ENCODE data around the gene CASQ2.

The CASQ2 gene

GRCh38 chr1:115727706-115728249 lies 40.7 kb downstream of the CASQ2 start:
- DNase-seq: peak; percentile 96 to 98

- no peak for DNase-seq
Measured at GRCh38 chr1:115726570-115726969, 41.9 kb downstream of the CASQ2 start.

DNA sequence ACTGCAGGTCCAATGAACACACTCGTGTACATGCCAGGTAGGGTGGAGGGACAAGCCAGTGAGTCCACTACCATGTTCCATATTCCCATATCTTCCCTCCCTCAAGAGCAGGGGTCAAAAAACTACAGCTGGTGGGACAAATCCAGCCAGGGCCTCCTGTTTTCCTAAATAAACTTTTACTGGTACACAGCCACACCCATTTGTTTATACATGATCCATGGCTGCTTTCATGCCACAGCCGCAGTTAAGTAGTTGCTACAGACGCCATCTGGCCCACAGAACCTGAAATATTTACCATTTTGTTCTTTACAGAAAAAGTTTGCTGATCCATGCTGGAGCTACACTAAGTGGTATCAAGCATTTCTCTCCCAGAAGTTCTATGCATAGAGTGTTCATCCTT lies 42.4 kb downstream of the CASQ2 start:
- DNase-seq: no peak

DNA sequence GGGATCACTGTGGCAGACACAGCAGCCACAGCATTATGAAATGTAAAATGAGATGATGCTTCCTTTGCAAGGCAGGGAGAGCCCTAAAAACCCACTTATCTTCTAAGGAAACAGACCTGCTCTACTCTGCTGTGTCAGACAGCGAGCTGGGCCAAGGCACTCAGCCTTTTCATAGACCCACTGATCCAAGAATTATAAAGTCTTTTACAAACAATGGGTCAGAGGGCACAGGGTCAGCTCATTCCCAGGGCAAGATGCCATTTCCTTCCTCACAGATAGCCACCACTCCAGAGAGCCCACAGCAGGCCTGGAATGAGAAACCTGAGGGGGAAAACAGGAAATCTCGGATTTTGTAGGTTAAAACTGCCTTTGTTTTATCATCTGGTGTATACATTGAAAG lies 42.9 kb downstream of the CASQ2 start:
- DNase-seq: no peak

- no peak for DNase-seq
Measured at GRCh38 chr1:115723756-115724155, 44.8 kb downstream of the CASQ2 start.

GRCh38 chr1:115722221-115722620 lies 46.3 kb downstream of the CASQ2 start:
- DNase-seq: no peak

DNA sequence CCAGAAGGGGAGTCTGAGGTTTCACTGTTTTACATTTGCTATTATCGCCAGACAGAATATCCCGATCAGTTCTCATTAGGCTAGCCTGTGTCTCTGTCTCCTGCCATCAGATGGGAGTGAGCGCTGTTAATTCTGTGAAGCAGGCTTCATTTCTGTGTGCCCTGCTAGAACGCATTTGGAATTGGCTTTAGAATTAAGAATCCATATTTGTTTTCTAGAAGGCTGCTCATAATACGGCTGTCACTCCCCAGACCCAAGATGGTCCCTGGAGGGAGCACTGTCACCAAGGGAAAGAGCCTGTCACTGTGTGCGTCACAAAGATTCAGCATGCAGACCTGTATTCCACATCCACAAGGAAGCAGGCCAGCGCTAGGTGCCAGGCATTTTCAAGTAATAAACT lies 49.2 kb downstream of the CASQ2 start:
- DNase-seq: no peak

DNA sequence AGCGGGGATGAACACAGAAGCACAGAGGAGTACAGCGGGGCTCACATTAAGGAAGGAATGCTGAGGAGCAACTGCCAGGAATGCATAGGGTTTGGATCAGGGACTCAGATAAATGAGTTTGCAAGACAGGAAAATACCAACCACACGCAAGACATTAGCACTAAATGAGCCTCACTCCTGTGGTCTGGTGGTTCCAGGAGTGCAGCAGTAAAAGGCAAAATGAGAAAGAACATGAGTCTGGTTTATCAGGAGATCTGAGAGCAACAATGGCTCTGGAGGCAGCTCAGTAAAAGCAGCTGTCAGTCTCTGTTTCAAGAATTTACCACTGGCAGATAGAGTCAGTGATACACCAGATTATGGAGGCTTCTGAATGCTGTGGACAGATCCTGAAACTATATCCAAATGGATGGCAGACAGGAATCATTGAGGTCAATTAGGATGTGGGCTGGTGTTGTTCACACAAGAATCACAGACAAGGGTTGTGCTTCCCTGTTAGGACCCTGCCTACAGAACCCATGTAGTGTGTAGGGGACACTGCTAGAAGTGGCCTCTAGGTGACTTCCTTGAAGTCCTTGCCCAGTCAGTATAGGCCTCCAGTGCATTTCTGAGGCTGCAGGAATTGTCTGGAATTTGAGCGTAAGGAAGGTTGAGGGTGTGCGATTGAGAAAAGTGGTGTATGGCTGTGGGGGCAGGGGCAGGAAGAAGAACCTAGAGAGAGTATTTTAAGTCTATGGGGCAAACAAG lies 50.3 kb downstream of the CASQ2 start:
- DNase-seq: no peak

GRCh38 chr1:115717541-115717940 lies 51.0 kb downstream of the CASQ2 start:
- DNase-seq: peak in 1 of 2 donors; percentile 27

DNA sequence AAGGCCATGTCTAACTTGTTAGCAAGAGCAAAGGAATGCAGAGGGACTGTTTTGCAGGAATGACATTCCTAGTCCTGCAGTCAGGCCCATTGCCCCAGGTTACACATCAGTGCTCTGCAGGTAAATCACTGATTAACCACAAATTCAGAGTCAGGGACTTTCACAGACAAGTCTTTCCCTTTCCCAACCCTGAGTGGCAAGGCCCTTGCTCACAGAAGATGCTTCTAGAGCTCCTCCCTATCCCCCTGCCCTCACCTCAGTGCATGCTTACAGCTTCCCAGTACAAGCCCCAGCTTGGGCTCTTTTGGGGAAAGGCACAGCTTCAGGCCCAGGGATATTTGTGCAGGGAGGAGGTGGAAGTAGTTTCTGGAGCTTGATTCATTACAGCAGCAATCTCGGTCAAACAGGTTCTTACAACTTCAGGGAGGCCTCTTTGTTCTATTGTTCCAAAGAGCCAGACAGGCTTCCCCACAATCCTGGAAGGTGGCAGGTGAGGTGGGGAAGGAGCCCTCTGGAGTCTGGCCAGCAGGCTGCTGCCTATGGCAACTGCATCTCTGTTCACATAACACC lies 53.9 kb downstream of the CASQ2 start:
- DNase-seq: no peak

- DNase-seq: no peak
Measured at GRCh38 chr1:115713906-115714305, 54.6 kb downstream of the CASQ2 start.

GRCh38 chr1:115712911-115713609 lies 55.5 kb downstream of the CASQ2 start:
- no peak for DNase-seq

DNA sequence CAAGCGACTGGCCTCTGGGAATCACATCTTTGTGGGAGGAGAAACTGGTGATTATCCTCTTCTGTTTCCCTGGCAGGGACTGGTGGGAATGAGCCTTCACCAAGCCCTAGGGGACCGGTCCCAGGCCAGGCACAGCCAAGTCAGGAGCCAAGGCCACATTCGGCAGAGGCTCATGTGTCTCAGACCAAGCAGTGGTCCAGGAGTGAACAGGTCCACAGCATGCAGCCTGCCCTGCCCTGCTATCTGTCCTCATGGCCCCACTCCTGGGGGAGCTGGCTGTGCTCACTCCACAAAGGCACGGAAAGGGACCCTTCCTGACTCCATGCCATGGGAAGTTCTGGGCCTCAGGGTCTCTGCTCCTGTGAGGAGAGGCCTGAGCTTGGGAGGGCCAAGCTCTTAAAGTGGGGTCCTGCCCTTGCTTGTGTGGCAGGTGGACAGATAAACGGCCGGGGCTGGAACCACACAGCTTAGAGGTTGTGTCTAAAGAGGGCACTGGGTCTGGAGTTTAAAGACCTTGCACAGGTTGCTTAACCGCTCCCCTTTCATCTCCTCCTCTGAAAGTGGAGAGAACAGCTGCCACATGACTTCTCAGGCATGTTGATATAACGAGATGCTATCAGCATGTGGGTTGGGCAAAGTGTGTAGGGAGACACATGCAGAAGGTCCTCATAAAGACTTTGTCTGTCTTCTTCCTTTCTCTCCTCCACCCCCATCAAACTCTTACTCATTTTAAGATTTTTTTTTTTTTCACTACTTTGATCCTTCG lies 57.5 kb downstream of the CASQ2 start:
- DNase-seq: no peak

GRCh38 chr1:115706587-115707425 lies 61.7 kb downstream of the CASQ2 start:
- DNase-seq: peak; percentile 37 to 39

DNA sequence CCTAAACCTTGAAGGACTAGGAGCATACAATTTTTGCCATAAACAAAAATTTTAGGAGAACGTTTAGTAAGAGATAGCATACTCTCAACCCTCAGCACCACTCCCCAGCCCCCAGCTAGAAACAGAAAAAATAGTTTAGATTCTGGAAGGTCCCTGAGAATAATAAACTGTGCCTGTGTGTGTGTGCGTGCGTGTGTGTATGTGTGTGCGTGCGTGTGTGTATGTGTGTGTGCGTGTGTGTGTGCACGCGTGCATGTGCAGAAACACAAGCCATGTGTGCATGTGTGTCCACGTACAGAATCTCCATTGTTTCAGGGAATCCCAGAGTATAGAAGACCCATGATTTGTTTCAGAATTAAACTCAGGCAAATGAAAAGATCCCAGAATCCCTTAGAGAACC lies 62.6 kb downstream of the CASQ2 start:
- no peak for DNase-seq

- no peak for DNase-seq
Measured at GRCh38 chr1:115705085-115705951, 63.2 kb downstream of the CASQ2 start.

DNA sequence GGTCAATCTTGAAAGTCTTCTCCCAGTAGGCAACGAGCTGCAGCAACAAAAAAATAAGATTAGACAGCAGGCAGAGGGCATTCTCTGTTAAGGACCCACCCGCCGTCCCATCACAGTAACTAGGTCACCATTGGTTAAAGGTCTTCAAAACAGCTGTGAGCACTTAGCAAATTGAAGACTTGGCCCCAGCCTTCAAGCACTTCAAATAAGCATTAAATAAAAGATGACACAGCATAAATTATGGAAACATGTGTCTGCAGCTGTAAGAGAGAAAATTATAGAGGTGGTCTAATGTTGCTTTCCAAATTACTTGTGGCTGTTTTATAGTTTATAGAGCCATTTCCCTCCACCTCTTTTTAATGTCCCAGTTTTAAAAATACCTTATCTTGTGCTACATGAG lies 65.6 kb downstream of the CASQ2 start:
- no peak for DNase-seq

- DNase-seq: no peak
Measured at GRCh38 chr1:115701090-115701489, 67.4 kb downstream of the CASQ2 start.

- DNase-seq: no peak
Measured at GRCh38 chr1:115697619-115698018, 70.9 kb downstream of the CASQ2 start.

GRCh38 chr1:115694805-115695204 lies 73.7 kb downstream of the CASQ2 start:
- DNase-seq: no peak

DNA sequence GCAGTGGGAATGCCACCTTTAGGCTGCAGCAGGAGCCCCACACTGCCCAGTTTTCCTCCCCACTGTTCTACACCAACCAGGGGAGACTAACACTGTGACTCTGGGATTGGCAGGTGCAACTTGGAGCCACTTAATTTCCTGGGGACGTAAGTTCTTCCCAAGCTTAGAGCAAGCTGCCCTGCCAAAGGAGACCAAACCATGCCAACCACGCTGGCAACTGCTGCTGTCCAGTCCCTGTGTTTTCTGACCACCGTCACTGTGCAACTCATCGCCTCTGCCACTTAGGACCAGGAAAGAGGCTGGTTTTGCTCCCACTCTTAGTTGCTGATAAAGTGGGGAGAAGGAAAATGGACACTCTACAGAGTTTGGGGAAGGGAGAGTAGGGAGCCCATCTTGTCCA lies 76.3 kb downstream of the CASQ2 start:
- no peak for DNase-seq

Data from inflammatory macrophage (primary cell).